ENCODE data around the gene CEP112.
"Not testable (repeated sequence)": the region's sequence is repeated elsewhere in the genome, so short reads cannot be mapped to it uniquely, and the experiment has no call there.

CEP112 gene

GRCh38 chr17:65732667-65733066 is 459.3 kb downstream of the CEP112 start:
- DNase-seq (ENCODE audit: low spot score), result not testable (repeated sequence)

GRCh38 chr17:65730711-65731169 is 461.2 kb downstream of the CEP112 start:
- no peak for DNase-seq (ENCODE audit: low spot score)

GRCh38 chr17:65729207-65729606 is 462.7 kb downstream of the CEP112 start:
- DNase-seq (ENCODE audit: low spot score), result no peak

GRCh38 chr17:65727832-65728231 is 464.1 kb downstream of the CEP112 start:
- DNase-seq (ENCODE audit: low spot score), result no peak

GRCh38 chr17:65727246-65727645 is 464.7 kb downstream of the CEP112 start:
- no peak for DNase-seq (ENCODE audit: low spot score)

DNA sequence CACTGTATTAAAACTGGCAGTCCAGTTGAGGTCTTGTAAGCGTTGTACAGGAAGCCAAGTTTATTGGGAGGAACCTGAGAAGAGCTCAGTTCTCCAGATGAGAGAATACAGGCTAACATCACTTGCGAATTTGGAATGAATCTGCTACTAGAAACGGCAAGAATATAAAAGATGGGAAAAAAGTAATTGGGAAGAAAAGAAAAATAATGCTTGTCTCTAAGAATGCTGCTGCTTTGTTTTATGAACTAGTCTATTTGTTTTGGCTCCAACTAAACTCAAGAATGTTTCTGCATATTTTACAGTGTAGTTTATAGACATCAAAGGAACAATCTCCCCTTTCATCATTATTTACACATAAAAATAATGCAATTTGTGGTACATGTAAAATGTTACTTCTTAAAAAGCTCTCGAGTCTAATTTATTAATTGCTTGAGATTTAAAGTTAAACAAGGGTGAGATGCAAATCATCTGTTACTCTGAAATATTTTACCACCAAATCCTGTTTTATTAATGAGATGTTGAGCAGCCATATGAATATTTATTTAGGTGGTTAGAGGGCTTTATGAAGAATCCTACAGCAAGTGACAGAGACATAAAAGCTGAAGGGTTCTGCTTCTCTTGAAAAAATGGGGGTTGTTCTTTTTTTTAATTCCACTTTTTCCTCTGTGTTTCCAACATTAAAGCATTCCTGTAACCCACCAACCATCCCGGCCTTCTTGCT is 468.3 kb downstream of the CEP112 start:
- no peak for DNase-seq (ENCODE audit: low spot score)

GRCh38 chr17:65718601-65719000 is 473.3 kb downstream of the CEP112 start:
- no peak for DNase-seq (ENCODE audit: low spot score)

DNA sequence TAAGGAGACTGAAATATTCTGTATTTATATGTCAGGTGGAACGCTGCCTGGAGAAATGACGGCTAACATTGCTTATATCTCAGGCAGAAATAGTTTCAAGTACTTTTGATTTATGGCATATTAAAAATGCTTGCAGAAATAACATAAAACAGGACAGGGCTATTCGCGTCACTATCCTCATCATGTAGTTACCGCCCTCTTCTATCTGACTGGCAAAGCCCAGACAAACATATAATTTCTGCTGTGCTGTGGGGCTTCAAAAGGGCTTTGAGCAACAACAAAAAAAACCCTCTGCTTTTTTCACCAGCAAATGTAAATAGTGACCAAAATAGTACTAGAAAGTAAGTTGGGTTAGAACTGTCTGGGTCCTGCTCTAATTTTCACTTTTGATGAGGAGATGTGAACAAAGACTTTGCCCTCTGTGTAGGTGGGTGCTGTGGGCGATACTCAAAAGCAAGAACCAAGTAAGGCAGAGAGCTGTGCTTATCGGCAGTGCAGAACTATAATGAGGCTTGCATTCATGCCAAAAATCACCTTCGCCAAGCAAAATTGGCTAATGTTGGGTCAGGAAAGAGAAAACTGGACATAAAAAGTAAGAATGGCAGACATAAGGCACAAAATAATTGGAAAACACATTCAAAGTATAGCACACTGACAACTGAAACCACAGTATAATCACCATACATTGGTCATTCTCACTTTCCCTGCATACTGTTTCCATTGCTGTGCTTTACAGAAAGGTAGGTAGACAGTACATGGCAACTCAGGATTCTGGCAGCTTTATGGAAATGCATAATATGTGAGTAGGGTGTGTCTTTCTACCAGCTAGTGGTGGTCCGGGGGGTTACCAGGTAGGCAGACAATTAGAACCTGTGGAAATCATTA is 479.3 kb downstream of the CEP112 start:
- DNase-seq (ENCODE audit: low spot score), result no peak

GRCh38 chr17:65711671-65712276 is 480.2 kb downstream of the CEP112 start:
- DNase-seq (ENCODE audit: low spot score), result no peak

GRCh38 chr17:65707780-65708179 is 484.2 kb downstream of the CEP112 start:
- no peak for DNase-seq (ENCODE audit: low spot score)

DNA sequence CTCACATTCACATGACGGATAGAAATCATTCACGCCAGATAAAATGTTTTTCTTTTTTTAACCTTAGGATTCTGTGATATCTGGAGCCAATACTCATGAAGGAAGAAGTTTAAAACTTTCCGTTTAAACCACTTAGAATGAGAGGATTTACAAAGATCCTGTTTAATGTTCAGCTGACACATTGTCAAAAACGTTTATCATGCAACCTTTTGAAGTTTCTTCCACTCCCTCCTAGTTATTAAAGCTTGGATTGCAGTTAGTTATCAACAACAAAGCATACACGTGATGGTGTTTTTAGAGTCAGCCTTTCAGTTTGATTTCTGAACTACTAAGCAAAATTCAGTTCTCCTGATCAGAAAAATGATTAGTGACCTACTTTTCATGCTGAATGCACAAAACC is 487.2 kb downstream of the CEP112 start:
- no peak for DNase-seq (ENCODE audit: low spot score)

DNA sequence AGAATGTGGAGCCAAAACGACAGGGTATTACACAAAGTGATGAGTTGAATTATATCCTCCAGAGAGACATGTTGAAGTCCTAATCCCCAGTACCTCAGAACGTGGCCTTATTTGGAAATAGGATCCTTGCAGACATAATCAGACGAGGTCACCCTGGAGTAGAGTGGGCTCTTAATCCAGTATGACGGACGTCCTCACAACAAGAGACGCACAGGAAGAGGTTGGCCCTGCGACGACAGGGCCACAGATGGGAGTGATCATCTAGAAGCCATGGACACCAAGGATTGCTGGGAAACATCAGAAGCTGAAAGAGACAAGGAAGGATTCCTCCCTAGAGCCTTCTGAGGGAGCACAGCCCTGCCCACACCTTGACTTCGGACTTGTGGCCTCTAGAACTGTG is 488.0 kb downstream of the CEP112 start:
- no peak for DNase-seq (ENCODE audit: low spot score)

GRCh38 chr17:65699459-65699858 is 492.5 kb downstream of the CEP112 start:
- DNase-seq (ENCODE audit: low spot score), result no peak

DNA sequence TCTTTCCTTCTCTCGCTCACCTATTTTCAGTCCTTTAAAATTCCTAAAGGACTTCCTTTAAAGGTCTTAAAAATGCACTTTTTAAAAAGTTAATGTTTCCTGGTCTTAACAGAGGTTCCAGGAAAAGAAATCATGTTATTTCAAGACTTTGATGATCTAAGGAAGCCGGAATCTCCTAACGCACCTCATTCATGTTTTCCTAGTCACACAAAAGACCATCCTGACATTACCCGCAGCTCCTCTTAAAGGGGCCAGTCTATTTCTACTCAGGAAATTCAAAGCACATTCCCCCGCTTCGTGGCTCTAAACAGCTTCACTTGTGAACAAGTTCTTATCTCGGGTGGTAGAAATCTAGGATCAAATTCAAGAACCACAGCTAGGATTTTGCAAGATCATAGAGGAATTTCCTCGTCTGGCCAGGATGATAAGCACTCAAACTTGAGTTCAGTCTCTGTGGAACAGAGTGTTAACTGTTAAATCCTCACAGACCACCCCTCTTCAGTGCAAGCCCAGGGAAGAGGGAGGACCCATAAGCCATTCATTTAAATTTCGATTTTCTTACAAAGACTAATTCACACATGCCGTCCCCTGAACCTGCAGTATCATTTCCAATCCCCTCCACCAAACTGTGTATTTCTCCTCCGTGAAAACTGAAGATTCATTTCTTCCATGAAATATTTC is 493.4 kb downstream of the CEP112 start:
- DNase-seq (ENCODE audit: low spot score), result no peak

GRCh38 chr17:65697661-65698060 is 494.3 kb downstream of the CEP112 start:
- no peak for DNase-seq (ENCODE audit: low spot score)

DNA sequence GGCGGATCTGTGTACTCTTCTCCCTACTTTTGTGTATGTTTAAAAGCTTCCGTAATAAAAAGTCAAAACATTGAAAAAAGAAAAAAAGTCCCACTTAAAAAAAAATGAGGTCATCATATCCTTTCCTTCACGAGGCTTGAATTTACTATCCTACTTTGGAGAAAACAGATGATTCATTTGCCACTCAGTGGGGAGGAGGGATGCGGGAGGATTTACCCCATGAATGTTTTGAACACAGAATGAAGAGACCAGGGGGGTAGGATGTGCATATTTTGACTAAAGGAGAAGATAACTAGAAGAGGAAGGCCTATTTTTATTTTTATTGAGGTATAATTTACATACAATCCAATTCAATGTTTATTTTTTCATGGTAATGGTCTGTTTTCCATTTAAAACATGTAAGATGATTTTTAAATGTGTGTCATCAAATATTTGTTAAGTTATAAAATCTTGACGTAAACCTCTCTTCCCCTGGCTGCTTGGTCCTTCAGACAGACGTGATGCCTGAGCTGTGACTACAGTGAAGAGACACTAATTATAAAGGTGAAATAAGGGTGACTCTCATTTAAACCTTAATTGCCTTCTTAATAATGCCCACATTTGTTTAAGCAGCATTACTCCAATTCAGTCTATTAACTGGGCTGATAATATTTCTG is 495.1 kb downstream of the CEP112 start:
- DNase-seq (ENCODE audit: low spot score), result no peak

DNA sequence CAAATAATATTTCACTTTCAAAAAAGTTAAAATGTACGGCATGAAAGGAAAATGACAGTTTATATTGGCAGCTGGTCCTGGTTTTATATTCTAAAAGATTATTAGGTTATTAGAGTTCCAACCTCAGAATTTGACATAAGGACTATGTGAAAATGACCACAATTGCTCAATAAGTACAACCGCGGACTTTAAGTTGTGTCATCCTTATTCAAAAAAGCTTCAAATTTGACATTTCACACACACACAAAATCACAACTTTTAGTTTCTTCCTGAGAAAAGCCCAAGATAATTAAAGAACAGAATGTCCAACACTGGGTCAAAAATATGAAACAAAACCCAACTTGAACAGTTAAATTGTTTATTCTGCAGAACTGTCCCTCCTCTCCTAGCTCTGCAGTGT is 497.3 kb downstream of the CEP112 start:
- no peak for DNase-seq (ENCODE audit: low spot score)

- no peak for DNase-seq (ENCODE audit: low spot score)
Observed at GRCh38 chr17:65690626-65691310, 501.2 kb downstream of the CEP112 start.

DNA sequence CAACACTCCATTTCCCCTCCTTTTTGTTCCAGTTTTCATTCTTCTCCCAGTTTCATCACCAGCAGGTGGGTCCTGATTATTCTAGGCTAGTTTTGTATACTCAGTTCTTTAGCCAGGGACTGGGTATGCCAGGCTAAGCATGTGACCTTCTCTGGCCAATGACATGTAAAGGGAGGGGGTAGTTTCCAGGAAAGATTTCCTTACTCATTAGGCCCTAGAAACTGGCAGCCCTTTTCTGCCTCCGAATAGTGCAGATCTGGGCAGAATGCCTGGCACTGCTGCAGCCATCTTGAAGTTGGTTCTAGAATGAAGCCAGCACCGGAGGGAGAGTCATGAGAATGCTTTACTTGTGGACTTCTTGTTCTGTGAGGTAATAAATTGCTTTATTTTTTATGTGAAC is 503.6 kb downstream of the CEP112 start:
- DNase-seq (ENCODE audit: low spot score), result no peak

GRCh38 chr17:65685110-65685509 is 506.8 kb downstream of the CEP112 start:
- DNase-seq (ENCODE audit: low spot score), result no peak

DNA sequence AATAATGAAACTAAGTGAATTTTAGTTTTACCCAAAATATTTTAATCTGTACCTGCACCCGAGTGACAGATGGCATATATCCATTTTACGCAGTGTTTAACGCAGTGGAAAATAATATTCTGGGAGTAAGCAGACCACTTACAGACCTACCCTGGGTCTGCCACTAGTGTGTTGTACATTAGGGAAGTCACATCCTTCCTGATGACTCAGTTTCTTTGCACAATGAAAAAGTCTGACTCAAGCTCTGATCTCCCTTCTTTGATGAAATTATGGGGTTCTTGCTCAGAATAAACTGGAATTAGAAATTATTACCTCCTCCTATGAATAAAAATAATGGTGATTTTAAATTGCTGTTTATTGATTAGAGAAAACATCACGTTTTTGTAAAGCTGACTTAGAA is 507.3 kb downstream of the CEP112 start:
- DNase-seq (ENCODE audit: low spot score), result no peak

Data from ecto neural progenitor cell (in vitro differentiated cells).